ENCODE measurements around the gene ACSF3.
"Not testable (repeated sequence)": the region's sequence is repeated elsewhere in the genome, so short reads cannot be mapped to it uniquely, and the experiment has no call there.

DNA sequence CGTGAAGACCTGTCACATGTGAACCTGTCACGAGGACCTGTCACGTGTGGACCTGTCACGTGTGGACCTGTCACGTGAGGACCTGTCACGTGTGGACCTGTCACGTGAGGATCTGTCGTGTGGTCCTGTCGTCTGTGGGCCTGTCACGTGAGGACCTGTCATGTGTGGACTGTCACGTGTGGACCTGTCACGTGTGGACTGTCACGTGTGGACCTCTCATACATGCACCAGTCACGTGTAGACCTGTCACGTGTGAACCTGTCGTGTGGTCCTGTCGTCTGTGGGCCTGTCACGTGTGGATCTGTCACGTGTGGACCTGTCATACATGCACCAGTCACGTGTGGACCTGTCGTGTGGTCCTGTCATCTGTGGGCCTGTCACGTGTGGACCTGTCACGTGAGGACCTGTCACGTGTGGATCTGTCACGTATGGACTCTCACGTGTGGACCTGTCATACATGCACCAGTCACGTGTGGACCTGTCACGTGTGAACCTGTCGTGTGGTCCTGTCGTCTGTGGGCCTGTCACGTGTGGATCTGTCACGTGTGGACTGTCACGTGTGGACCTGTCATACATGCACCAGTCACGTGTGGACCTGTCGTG lies 19.5 kb upstream of the ACSF3 start:
- TF ChIP-seq RAD21 (conservative IDR thresholded peaks at IDR 0.05); CTCF (IDR thresholded peaks at IDR 0.05; ENCODE audit: poor library complexity, severe bottlenecking): not testable (repeated sequence)

Measured in neural cell (in vitro differentiated cells).